Islet precursor cell (in vitro differentiated cells): ENCODE results near the gene DMRT3.
"Not testable (repeated sequence)": the region's sequence is repeated elsewhere in the genome, so short reads cannot be mapped to it uniquely, and the experiment has no call there.

Experiments used
- DNase-seq: peaks from one replicate; pipeline ENCODE4 v3.0.0-alpha.2; 2018

DMRT3 gene

GRCh38 chr9:971901-972500 is 4.5 kb upstream of the DMRT3 start:
- DNase-seq: peak; percentile 71

- DNase-seq: no peak
Measured at GRCh38 chr9:972501-973294, 3.8 kb upstream of the DMRT3 start.

GRCh38 chr9:973295-973834 is 3.1 kb upstream of the DMRT3 start:
- DNase-seq: no peak

GRCh38 chr9:974031-974995 is 2.1 kb upstream of the DMRT3 start:
- no peak for DNase-seq

GRCh38 chr9:974996-975739 is 1.3 kb upstream of the DMRT3 start:
- no peak for DNase-seq

- no peak for DNase-seq
Measured at GRCh38 chr9:975740-976257, 656 bp upstream of the DMRT3 start.

GRCh38 chr9:976943-977837 is 735 bp downstream of the DMRT3 start:
- DNase-seq: peak; percentile 74

GRCh38 chr9:977838-978830 is 1.7 kb downstream of the DMRT3 start:
- no peak for DNase-seq

- no peak for DNase-seq
Measured at GRCh38 chr9:979983-980382, 3.5 kb downstream of the DMRT3 start.

GRCh38 chr9:980640-981039 is 4.2 kb downstream of the DMRT3 start:
- DNase-seq: no peak

GRCh38 chr9:981491-981898 is 5.0 kb downstream of the DMRT3 start:
- DNase-seq: peak; percentile 79

- DNase-seq: no peak
Measured at GRCh38 chr9:982394-983230, 6.2 kb downstream of the DMRT3 start.

- no peak for DNase-seq
Measured at GRCh38 chr9:994005-994404, 17.6 kb downstream of the DMRT3 start.

- no peak for DNase-seq
Measured at GRCh38 chr9:995192-995591, 18.7 kb downstream of the DMRT3 start.

GRCh38 chr9:995781-996180 is 19.3 kb downstream of the DMRT3 start:
- no peak for DNase-seq

- DNase-seq: not testable (repeated sequence)
Measured at GRCh38 chr9:998299-999110, 22.1 kb downstream of the DMRT3 start.

- DNase-seq: no peak
Measured at GRCh38 chr9:1001838-1002237, 25.4 kb downstream of the DMRT3 start.

- DNase-seq: no peak
Measured at GRCh38 chr9:1002678-1003077, 26.2 kb downstream of the DMRT3 start.
